Mesendoderm (in vitro differentiated cells): ENCODE data around the gene PRDM2.
"Not testable (repeated sequence)": the region's sequence is repeated elsewhere in the genome, so short reads cannot be mapped to it uniquely, and the experiment has no call there.

ENCODE experiments used
- DNase-seq: peaks from one replicate; pipeline ENCODE4 v3.0.0; 2013
- H2AK5ac ChIP-seq: 2 replicates; pipeline ENCODE4 v1.6.1; 2013; ENCODE audit warnings: low read length, inconsistent platforms
- H2BK120ac ChIP-seq: 2 replicates; pipeline ENCODE4 v1.6.1; 2013; ENCODE audit warnings: low read depth, mild to moderate bottlenecking, low read length, moderate library complexity, mixed read lengths
- H2BK15ac ChIP-seq: replicated peaks from 2 replicates; pipeline ENCODE4 v1.6.1; 2013; ENCODE audit warnings: low read depth, mild to moderate bottlenecking, moderate library complexity
- H2BK5ac ChIP-seq: 2 replicates; pipeline ENCODE4 v1.6.1; 2013; ENCODE audit warnings: low read length, inconsistent platforms
- H3K18ac ChIP-seq: 2 replicates; pipeline ENCODE4 v1.6.1; 2013; ENCODE audit warnings: mild to moderate bottlenecking, low read length, mixed read lengths
- H3K23ac ChIP-seq: one replicate; pipeline ENCODE4 v1.6.1; 2013; ENCODE audit warnings: low read length
- H3K27ac ChIP-seq: 2 replicates; pipeline ENCODE4 v1.5.1; 2013; ENCODE audit warnings: low read depth, mild to moderate bottlenecking, inconsistent platforms, low read length, moderate library complexity
- H3K27me3 ChIP-seq: 2 replicates; pipeline ENCODE4 v1.6.1; 2013; ENCODE audit warnings: low read length, control low read depth, mild to moderate bottlenecking, inconsistent platforms; ENCODE audit not compliant: insufficient read depth, poor library complexity
- H3K36me3 ChIP-seq: 2 replicates; pipeline ENCODE4 v1.6.1; 2013; ENCODE audit warnings: low read length, inconsistent platforms; ENCODE audit not compliant: control insufficient read depth, insufficient read depth
- H3K4ac ChIP-seq: one replicate; pipeline ENCODE4 v1.6.1; 2013; ENCODE audit warnings: low read depth, mild to moderate bottlenecking, low read length, moderate library complexity
- H3K4me1 ChIP-seq: 2 replicates; pipeline ENCODE4 v1.6.1; 2013; ENCODE audit warnings: low read depth, low read length, inconsistent platforms; ENCODE audit not compliant: control insufficient read depth
- H3K4me2 ChIP-seq: 2 replicates; pipeline ENCODE4 v1.6.1; 2013; ENCODE audit warnings: low read length
- H3K4me3 ChIP-seq: 2 replicates; pipeline ENCODE4 v1.5.1; 2013; ENCODE audit warnings: mild to moderate bottlenecking, low read length
- H3K56ac ChIP-seq: one replicate; pipeline ENCODE4 v1.6.1; 2013; ENCODE audit warnings: low read length
- H3K79me1 ChIP-seq: 2 replicates; pipeline ENCODE4 v1.6.1; 2013; ENCODE audit warnings: low read length, inconsistent platforms
- H3K79me2 ChIP-seq: 2 replicates; pipeline ENCODE4 v1.6.1; 2013; ENCODE audit warnings: mild to moderate bottlenecking, low read length; ENCODE audit not compliant: control insufficient read depth, insufficient read depth
- H3K9ac ChIP-seq: 2 replicates; pipeline ENCODE4 v1.6.1; 2013; ENCODE audit warnings: low read length, inconsistent platforms
- H4K5ac ChIP-seq: one replicate; pipeline ENCODE4 v1.6.1; 2013; ENCODE audit warnings: low read length
- H4K8ac ChIP-seq: one replicate; pipeline ENCODE4 v1.6.1; 2013; ENCODE audit warnings: low read depth, mild to moderate bottlenecking, control low read depth, low read length, moderate library complexity
- WGBS: extraction: QIAGEN DNeasy Blood & Tissue Kit; methylation state at CpG from one replicate; pipeline ENCODE4 v1.1.7; 2013; ENCODE audit warnings: low lambda C conversion rate, missing lambda C conversion rate; ENCODE audit not compliant: insufficient coverage; ENCODE audit errors: extremely low coverage; 5-methylcytosine and 5-hydroxymethylcytosine counted together

PRDM2 gene

GRCh38 chr1:13693094-13693493 is 6.9 kb upstream of the PRDM2 start:
- no CpG with 5 or more reads among the region's 6 CpGs for WGBS
- H3K36me3 ChIP-seq, DNase-seq, H3K18ac ChIP-seq, H3K4me2 ChIP-seq, H3K79me1 ChIP-seq, H3K4me1 ChIP-seq, H4K5ac ChIP-seq, H3K23ac ChIP-seq, H3K4me3 ChIP-seq, H2BK15ac ChIP-seq, H2AK5ac ChIP-seq, H3K4ac ChIP-seq, H4K8ac ChIP-seq, H3K9ac ChIP-seq, H3K79me2 ChIP-seq, H2BK5ac ChIP-seq, H3K56ac ChIP-seq, H3K27ac ChIP-seq, H2BK120ac ChIP-seq, H3K27me3 ChIP-seq: not testable (repeated sequence)

GRCh38 chr1:13694886-13695684 is 4.9 kb upstream of the PRDM2 start:
- H3K79me2 ChIP-seq, result no peaks in the 10 kb centered on the region
- no peak overlapping the region for H2AK5ac ChIP-seq
- no peak overlapping the region for H2BK15ac ChIP-seq
- H3K79me1 ChIP-seq, result no peaks in the 10 kb centered on the region
- WGBS, result no CpG with 5 or more reads among the region's 21 CpGs
- H3K18ac ChIP-seq, result no peak overlapping the region
- H3K9ac ChIP-seq, result no peak overlapping the region
- no peak overlapping the region for H4K8ac ChIP-seq
- no peak overlapping the region for H3K23ac ChIP-seq
- DNase-seq, result peak; percentile 10
- H2BK120ac ChIP-seq, result no peak overlapping the region
- H3K56ac ChIP-seq, result no peak overlapping the region
- no peak overlapping the region for H3K27ac ChIP-seq
- no peak overlapping the region for H3K4me2 ChIP-seq
- H3K4ac ChIP-seq, result no peak overlapping the region
- H3K36me3 ChIP-seq, result no peaks in the 10 kb centered on the region
- no peak overlapping the region for H2BK5ac ChIP-seq
- H3K27me3 ChIP-seq, result no peaks in the 10 kb centered on the region
- no peaks in the 10 kb centered on the region for H3K4me1 ChIP-seq
- H3K4me3 ChIP-seq, result no peak overlapping the region
- no peak overlapping the region for H4K5ac ChIP-seq

- Histone ChIP-seq H4K5ac (no peak overlapping the region), H2BK15ac (no peak overlapping the region), H4K8ac (no peak overlapping the region), H3K27ac (no peak overlapping the region), H3K18ac (no peak overlapping the region), H3K79me2 (no peaks in the 10 kb centered on the region), H2BK120ac (no peak overlapping the region), H3K23ac (no peak overlapping the region), H3K4me1 (peaks cover 3% of the 10 kb centered on the region), H3K27me3 (no peaks in the 10 kb centered on the region), H2AK5ac (no peak overlapping the region), H3K79me1 (peaks cover 4% of the 10 kb centered on the region), H3K4me3 (no peak overlapping the region), H3K56ac (no peak overlapping the region), H2BK5ac (no peak overlapping the region), H3K9ac (no peak overlapping the region), H3K4ac (no peak overlapping the region), H3K4me2 (no peak overlapping the region), H3K36me3 (no peaks in the 10 kb centered on the region)
- DNase-seq, result peak; percentile 2
- no CpG with 5 or more reads among the region's 2 CpGs for WGBS
Measured at GRCh38 chr1:13697738-13698137, 2.2 kb upstream of the PRDM2 start.

GRCh38 chr1:13699510-13699909 is 478 bp upstream of the PRDM2 start:
- WGBS, result no CpG with 5 or more reads among the region's 16 CpGs
- Histone ChIP-seq H3K36me3 (no peaks in the 10 kb centered on the region), H3K4me2 (peak overlapping the region; percentile 32), H3K79me2 (peaks cover 2% of the 10 kb centered on the region), H2BK120ac (no peak overlapping the region), H4K8ac (peak overlapping the region; percentile 97), H3K79me1 (peaks cover 7% of the 10 kb centered on the region), H3K9ac (peak overlapping the region; percentile 60), H3K56ac (peak overlapping the region; percentile 80), H2BK5ac (no peak overlapping the region), H3K4me1 (peaks cover 3% of the 10 kb centered on the region), H2AK5ac (no peak overlapping the region), H3K4ac (no peak overlapping the region), H4K5ac (no peak overlapping the region), H2BK15ac (no peak overlapping the region), H3K4me3 (no peak overlapping the region), H3K27me3 (no peaks in the 10 kb centered on the region), H3K18ac (peak overlapping the region; percentile 98), H3K23ac (no peak overlapping the region), H3K27ac (no peak overlapping the region)
- peak; percentile 28 for DNase-seq

- Histone ChIP-seq H2BK15ac (no peak overlapping the region), H3K4ac (peak overlapping the region; percentile 41), H3K4me3 (peak overlapping the region; percentile 47), H2BK5ac (no peak overlapping the region), H2AK5ac (no peak overlapping the region), H4K8ac (peak overlapping the region; percentile 97), H2BK120ac (no peak overlapping the region), H3K36me3 (no peaks in the 10 kb centered on the region), H3K9ac (peak overlapping the region; percentile 67), H4K5ac (no peak overlapping the region), H3K79me1 (peaks cover 11% of the 10 kb centered on the region), H3K79me2 (peaks cover 5% of the 10 kb centered on the region), H3K56ac (peak overlapping the region; percentile 80), H3K23ac (no peak overlapping the region), H3K4me1 (peaks cover 3% of the 10 kb centered on the region), H3K18ac (peak overlapping the region; percentile 98), H3K27me3 (no peaks in the 10 kb centered on the region), H3K4me2 (peak overlapping the region; percentile 79), H3K27ac (no peak overlapping the region)
- peak; percentile 31 for DNase-seq
- WGBS, result no CpG with 5 or more reads among the region's 48 CpGs
Measured at GRCh38 chr1:13700521-13701270, 708 bp downstream of the PRDM2 start.
